ENCODE data around the gene PITRM1.

DNA sequence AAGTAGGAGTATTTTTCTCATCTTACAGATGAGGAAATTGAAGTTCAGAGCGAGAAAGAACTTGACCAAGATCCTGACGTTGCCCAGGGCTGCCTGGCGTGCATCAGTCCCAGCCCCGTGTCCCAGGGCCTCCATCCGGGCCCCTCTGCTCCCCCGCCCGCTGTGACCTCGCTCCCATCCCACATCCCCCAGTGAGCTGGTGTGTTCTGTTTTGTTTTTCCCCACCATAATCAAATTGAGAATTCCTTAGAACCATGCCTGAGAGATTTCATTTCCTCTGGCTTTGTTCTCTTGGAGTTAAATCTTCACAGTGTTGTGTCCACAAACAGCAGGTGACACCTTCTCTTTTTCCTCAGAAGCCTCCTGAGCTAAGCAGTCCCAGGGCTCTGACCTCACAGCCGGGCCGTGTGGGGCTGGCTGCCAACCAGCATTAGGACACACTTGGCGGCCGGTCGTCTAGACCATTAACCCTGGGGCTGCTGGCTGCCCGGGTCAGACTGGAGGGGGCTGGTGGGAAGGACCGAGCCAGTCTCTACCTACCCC, 60.9 kb downstream of the PITRM1 start:
- TF ChIP-seq POLR2A (IDR thresholded peaks at IDR 0.05; ENCODE audit: low read depth, low read length) (no peak), TAF1 (IDR thresholded peaks at IDR 0.05; ENCODE audit: borderline replicate concordance, low read depth, low read length) (no peak), POLR2AphosphoS5 (IDR thresholded peaks at IDR 0.05; ENCODE audit: low read depth, low read length) (no peak)
